GM18519 (cell line): Measurements from ENCODE around the gene CELA1.

Source experiments
- ATAC-seq: cut with Tn5 transposase; IDR thresholded peaks from one replicate; pipeline ENCODE4 v1.9.1; 2021; ENCODE audit warnings: mild to moderate bottlenecking, moderate library complexity; ENCODE audit not compliant: unreplicated experiment, low FRiP score

CELA1 gene

DNA sequence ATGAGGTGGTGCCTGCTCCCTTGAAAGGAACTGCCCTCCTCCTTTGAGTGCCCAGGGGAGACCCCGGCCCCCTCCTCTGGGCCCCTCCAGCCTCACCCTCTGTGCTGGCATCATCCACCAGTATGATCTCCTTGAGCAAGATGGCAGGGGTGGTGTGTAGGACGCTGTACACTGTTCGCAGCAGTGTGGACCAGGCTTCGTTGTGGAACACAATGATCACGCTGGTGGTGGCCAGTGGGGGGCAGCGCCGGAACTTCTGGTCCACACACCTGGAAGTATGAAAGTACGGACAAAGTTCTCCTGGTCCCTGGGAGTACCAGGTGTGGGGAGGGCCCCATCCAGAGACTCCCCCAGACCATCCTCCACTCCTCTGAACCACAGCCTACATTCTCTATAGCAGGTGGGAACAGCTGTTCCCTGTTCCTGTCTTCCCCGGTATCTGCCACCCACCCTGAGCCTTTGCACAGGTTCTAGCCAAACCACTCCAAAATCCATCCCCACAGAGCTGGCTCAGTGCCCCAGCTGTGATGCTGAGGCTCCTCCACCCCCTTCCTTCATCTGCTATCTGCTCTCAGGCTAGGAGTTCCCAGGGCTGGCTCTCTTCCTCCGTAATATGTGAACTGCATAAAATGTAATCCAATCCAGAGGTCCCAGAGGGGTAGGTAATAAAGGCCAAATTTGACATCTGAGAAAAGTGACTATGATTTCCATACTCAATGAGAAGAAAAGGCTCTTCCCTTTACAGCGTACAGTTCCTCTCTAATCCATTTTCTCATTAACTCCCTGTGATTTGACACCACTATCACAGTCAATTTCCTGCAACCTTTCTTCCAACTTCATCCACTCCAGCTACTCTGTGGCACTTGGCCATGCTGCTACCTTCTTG, 30.9 kb upstream of the CELA1 start:
- ATAC-seq, result no peak

GRCh38 chr12:51374856-51375255, 28.4 kb upstream of the CELA1 start:
- no peak for ATAC-seq

DNA sequence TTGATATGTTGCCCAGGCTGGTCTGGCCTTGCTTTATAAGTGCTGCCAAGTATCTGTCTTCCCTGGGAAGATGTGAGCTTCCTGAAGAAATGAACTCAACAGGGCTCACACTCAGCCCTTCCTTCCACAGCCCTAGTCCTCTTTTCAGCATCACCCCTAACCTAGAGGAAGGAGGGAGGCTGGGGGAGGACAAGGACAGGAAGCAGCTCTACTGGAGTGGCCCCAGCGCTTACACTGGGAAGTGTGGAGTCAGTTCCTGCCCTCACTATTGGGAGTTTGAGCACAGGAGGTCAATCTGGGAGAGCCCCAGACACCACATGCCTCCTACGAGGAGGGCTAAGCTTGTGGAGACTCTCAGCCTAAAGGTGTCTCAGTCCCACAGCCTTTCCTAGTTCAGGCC, 27.9 kb upstream of the CELA1 start:
- ATAC-seq, result no peak

DNA sequence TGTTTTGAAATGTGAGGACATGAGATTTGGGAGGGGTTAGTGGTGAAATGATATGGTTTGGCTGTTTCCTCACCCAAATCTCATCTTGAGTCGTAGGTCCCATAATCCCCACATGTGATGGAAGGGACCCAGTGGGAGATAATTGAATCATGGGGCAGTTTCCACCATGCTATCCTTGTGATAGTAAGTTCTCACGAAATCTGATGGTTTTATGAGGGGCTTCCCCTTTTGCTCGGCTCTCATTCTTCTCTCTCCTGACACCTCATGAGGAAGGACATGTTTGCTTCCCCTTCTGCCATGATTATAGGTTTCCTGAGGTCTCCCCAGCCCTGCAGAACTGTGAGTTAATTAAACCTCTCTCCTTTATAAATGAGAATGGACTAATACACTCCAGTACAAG, 26.7 kb upstream of the CELA1 start:
- no peak for ATAC-seq

DNA sequence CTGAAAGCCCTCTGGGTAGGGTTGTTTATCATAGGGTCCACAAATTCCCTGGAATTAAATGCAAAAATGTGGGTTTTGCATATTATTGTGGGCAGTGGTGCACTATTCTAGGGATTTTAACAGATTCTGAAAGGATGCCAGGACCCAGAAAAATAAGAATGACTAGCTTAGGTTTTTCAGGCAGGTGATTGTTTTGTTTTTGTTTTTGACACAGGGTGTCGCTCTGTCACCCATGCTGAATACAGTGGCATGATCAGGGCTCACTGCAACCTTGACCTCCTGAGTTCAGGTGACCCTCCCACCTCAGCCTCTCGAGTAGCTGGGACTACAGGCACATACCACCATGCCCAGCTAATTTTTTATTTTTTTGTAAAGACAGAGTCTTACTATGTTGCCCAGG, 25.5 kb upstream of the CELA1 start:
- ATAC-seq, result no peak

- no peak for ATAC-seq
Observed at GRCh38 chr12:51371295-51371953, 24.9 kb upstream of the CELA1 start.

DNA sequence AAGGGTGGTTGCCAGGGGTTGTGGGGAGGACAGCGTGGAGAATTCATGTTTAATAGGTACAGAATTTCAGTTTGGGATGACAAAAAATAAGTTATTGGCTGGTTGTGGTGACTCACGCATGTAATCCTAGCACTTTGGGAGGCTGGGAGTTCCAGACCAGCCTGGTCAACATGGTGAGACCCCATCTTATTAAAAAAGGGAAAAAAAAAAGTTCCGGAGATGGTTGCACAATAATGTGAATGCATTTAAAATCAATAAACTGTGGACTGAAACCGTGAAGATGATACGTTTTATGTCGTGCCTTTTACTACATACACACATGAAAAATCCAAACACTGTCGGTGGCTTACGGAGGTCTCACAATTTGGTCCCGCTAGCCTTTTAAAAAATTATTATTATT, 24.2 kb upstream of the CELA1 start:
- no peak for ATAC-seq

DNA sequence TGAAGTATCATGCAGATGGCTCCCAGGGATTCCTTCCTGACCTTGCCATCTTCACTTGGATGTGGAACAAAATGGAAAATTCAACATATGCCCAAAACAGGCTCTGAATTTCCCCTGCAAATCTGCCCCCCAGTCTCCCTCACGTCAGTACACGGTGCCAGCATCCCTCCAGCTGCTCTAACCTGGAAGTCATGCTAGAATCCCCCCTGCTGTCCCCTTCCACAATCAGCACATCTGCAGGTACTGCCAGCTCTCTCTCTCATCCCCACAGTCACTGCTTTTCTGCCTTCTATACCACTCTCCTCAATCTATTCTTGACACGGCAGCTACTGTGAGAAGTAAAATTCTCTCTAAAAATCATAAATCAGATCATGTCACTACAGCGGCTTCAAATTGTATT, 23.1 kb upstream of the CELA1 start:
- no peak for ATAC-seq

GRCh38 chr12:51368640-51369517, 22.4 kb upstream of the CELA1 start:
- ATAC-seq, result peak; percentile 81

- ATAC-seq, result no peak
Observed at GRCh38 chr12:51365276-51365675, 18.8 kb upstream of the CELA1 start.

- ATAC-seq, result no peak
Observed at GRCh38 chr12:51364001-51364400, 17.5 kb upstream of the CELA1 start.

GRCh38 chr12:51362747-51363342, 16.4 kb upstream of the CELA1 start:
- ATAC-seq, result no peak

GRCh38 chr12:51362307-51362706, 15.8 kb upstream of the CELA1 start:
- no peak for ATAC-seq

- no peak for ATAC-seq
Observed at GRCh38 chr12:51361161-51362016, 14.9 kb upstream of the CELA1 start.

- no peak for ATAC-seq
Observed at GRCh38 chr12:51360315-51360714, 13.8 kb upstream of the CELA1 start.

DNA sequence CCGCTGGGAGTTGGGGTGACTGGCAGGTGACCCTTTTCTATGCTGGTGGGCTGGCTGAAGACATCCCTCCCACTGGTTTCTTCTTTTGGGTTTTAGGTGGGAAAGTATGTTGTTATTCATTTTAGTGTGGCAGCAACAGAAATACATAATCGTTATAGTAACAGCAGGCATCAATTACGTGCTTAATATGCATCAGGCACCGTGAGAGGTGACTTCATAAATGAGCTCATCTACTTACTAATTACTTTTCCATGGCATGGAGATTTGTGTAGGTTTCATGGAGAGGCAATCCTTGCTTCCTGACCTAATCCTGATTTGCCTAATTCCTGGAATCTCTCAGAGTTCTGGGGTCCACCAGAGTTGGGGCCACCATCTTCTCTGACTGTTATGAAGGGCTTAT, 13.4 kb upstream of the CELA1 start:
- ATAC-seq, result no peak

DNA sequence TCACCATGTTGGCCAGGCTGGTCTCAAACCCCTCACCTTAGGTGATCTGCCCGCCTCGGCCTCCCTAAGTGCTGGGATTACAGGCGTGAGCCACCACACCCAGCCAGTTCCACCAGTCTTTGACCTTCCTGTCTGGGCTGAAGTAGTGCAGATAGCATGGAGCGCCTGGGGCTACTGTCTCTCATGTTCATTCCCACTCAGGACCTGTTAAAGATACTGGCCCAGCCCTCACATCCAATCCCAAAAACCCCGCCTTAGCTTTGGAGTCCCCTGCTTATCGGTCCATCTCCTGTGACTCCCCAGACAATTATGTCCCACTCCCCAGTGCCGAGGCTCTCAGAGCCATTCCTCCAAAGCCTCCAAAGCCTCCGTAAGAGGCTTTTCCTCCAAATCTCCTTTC, 12.0 kb upstream of the CELA1 start:
- ATAC-seq, result no peak

DNA sequence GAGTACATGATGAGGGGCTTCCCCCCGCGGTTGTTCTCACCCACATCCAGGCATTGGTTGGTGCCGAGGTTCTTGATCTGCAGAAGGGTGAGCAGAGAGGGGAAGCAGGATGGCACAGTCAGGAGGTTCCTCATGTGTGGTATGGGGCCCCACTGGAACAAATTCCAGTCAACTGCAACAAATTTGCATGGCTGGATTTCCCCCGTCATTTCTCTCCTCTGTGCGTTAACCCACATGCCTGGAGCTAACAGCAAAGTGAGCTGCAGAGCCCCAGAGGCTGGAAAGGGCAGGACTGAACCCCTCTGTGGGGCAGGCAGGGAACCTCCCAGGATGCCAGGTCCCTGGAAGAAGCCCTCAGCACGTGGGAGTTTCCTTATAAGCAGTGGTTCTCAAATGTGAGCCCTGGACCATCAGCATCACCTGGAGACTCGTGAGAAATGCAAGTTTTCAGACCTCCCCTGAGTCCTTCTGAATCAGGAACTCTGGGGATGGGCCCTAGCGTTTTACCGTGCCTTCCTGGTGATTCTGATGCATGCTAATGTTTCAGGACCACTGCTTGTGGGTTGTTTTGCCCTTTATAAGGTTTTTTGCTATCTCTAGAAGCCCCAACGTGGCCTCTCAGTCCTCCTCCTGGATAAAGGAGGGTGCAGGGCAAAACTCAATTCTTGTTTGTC, 11.0 kb upstream of the CELA1 start:
- ATAC-seq, result no peak

GRCh38 chr12:51351913-51352532, 5.5 kb upstream of the CELA1 start:
- ATAC-seq, result no peak
